ENCODE measurements around the gene APC2.
A peak's percentile ranks its signal among the peaks of the same experiment; 100 is the strongest.

The APC2 gene

DNA sequence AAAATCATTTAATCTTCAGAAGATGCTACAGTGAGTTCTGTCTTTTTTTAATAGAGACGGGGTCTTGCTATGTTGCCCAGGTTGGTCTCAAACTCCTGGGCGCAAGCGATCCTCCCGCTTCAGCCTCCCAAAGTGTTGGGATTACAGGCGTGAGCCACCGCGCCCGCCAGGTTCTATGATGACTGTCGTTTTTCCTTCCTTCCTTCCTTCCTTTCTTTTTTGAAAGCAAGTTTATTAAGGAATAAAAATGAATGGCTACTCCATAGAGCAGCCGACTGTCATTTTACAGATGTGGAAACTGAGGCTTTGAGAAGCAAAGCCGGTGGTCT, 48.1 kb upstream of the APC2 start:
- Histone ChIP-seq H3K27ac (ENCODE audit: low read depth, low read length) (no peak overlapping the region), H4K8ac (ENCODE audit: low read depth, low read length) (peak overlapping the region; percentile 93), H3K9me3 (ENCODE audit: insufficient read depth, low read depth, low read length) (peaks cover 5% of the 10 kb centered on the region), H3K27me3 (ENCODE audit: insufficient read depth, low read length) (no peaks in the 10 kb centered on the region), H3K9ac (ENCODE audit: low read length) (no peak overlapping the region), H3K36me3 (ENCODE audit: control insufficient read depth in 1 of 2, insufficient read depth in 2 of 2, low read length in 2 of 2) (no peaks in the 10 kb centered on the region), H3K4me1 (ENCODE audit: control insufficient read depth in 1 of 2, insufficient read depth in 2 of 2, low read length in 2 of 2) (peaks cover 9 to 11% of the 10 kb centered on the region in 2 experiments), H2BK120ac (ENCODE audit: insufficient read depth, low read length, poor library complexity) (no peak overlapping the region), H3K14ac (ENCODE audit: low read length) (no peak overlapping the region), H3K79me1 (ENCODE audit: low read length) (peaks cover 8% of the 10 kb centered on the region), H2AK5ac (ENCODE audit: low read length) (no peak overlapping the region), H3K18ac (ENCODE audit: low read length) (no peak overlapping the region), H4K12ac (ENCODE audit: low read depth, low read length) (no peak overlapping the region), H3K79me2 (ENCODE audit: control insufficient read depth, insufficient read depth, low read length, poor library complexity) (peaks cover 6% of the 10 kb centered on the region), H2BK12ac (ENCODE audit: low read length) (no peak overlapping the region), H2BK5ac (ENCODE audit: low read depth, low read length, poor library complexity) (no peak overlapping the region), H3K23ac (ENCODE audit: low read length) (no peak overlapping the region), H3K4me2 (ENCODE audit: low read length) (peak overlapping the region; percentile 82), H3K4me3 (ENCODE audit: low read depth, low read length) (no peak overlapping the region), H2AFZ (ENCODE audit: insufficient read depth, low read length, poor library complexity) (peak overlapping the region; percentile 99), H4K91ac (ENCODE audit: low read depth, low read length) (peak overlapping the region; percentile 61), H3K4ac (ENCODE audit: low read depth, low read length) (no peak overlapping the region)
- DNase-seq, result no peak
- WGBS (ENCODE audit: extremely low coverage, insufficient coverage, insufficient read length), result no CpG with 5 or more reads among the region's 11 CpGs

DNA sequence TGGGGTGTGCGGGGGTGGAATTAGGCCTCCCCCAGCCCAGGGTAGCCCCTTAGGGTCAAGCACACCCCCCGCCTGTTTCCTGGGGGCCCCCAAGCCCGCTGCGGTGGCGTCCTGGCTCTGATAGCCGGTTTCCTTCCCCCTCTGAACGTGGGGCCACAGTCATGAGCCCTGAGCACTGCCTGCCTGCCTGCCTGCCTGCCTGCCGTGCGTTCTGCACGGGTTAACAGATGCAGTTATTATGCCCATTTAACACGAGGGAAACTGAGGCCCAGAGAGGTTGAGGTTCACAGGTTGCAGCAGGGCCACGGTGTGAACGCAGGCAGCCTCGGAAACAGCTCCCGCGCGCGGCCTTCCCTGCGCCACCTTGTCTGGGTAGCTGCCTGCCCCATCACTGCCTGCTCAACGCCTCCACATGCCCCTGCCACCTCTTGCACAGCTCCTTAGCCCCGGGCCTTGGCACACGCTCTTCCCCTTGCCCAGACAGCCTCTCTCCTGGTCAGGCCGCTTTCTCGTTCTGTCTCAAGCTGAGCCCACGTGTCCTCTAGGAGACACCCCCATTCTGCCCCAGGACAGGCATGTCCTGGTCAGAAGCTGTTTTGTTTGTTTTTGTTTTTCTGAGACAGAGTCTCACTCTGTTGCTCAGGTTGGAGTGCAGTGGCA, 47.4 kb upstream of the APC2 start:
- Histone ChIP-seq H3K4me3 (ENCODE audit: low read depth, low read length) (no peak overlapping the region), H3K23ac (ENCODE audit: low read length) (no peak overlapping the region), H3K79me2 (ENCODE audit: control insufficient read depth, insufficient read depth, low read length, poor library complexity) (peaks cover 8% of the 10 kb centered on the region), H3K27me3 (ENCODE audit: insufficient read depth, low read length) (no peaks in the 10 kb centered on the region), H4K91ac (ENCODE audit: low read depth, low read length) (no peak overlapping the region), H3K18ac (ENCODE audit: low read length) (no peak overlapping the region), H2AK5ac (ENCODE audit: low read length) (peak overlapping the region; percentile 58), H3K4me1 (ENCODE audit: control insufficient read depth in 1 of 2, insufficient read depth in 2 of 2, low read length in 2 of 2) (peaks cover 9 to 11% of the 10 kb centered on the region in 2 experiments), H3K4ac (ENCODE audit: low read depth, low read length) (no peak overlapping the region), H3K4me2 (ENCODE audit: low read length) (no peak overlapping the region), H3K9ac (ENCODE audit: low read length) (no peak overlapping the region), H4K8ac (ENCODE audit: low read depth, low read length) (no peak overlapping the region), H3K36me3 (ENCODE audit: control insufficient read depth in 1 of 2, insufficient read depth in 2 of 2, low read length in 2 of 2) (no peaks in the 10 kb centered on the region), H2AFZ (ENCODE audit: insufficient read depth, low read length, poor library complexity) (no peak overlapping the region), H2BK5ac (ENCODE audit: low read depth, low read length, poor library complexity) (no peak overlapping the region), H3K27ac (ENCODE audit: low read depth, low read length) (no peak overlapping the region), H3K14ac (ENCODE audit: low read length) (no peak overlapping the region), H3K9me3 (ENCODE audit: insufficient read depth, low read depth, low read length) (peaks cover 5% of the 10 kb centered on the region), H2BK12ac (ENCODE audit: low read length) (no peak overlapping the region), H3K79me1 (ENCODE audit: low read length) (peaks cover 12% of the 10 kb centered on the region), H4K12ac (ENCODE audit: low read depth, low read length) (no peak overlapping the region), H2BK120ac (ENCODE audit: insufficient read depth, low read length, poor library complexity) (no peak overlapping the region)
- no peak for DNase-seq
- no CpG with 5 or more reads among the region's 25 CpGs for WGBS (ENCODE audit: extremely low coverage, insufficient coverage, insufficient read length)

DNA sequence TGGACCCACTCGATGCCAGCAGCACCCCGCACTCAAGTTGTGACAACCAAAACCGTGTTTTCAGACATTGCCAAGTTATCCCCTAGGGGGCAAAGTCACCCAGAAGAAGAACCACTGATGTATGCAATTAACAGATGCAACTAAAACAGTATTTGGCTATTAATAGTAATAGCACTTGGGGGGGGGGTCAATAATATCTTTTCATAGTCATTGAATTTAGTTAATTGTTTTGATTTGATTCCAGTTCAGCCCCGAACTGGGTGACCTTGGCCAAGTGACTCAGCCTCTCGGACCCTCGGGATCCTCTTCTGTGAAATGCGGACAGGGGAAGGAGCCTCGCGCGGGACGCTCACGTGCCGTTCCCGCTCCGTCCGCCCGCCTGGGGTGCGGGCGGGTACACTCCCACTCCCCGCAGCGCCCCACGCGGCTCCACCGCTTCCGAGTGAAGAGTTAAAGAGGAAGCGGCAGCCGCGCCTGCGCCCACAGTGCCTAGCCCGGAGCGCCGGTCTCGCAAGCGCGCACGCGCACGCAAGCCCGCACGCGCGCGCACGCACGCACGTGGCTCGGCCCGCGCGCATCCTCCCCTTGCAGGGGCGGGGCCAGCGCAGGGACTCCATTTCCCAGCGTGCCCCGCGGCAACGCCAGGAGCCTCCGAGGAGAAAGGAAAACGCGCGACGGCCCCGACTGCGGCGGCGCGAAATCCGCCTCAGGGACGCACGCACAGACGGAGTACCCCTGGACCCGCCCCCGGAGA, 43.0 kb upstream of the APC2 start:
- H4K91ac ChIP-seq (ENCODE audit: low read depth, low read length), result peak overlapping the region; percentile 85
- WGBS (ENCODE audit: extremely low coverage, insufficient coverage, insufficient read length), result no CpG with 5 or more reads among the region's 72 CpGs
- H3K9me3 ChIP-seq (ENCODE audit: insufficient read depth, low read depth, low read length), result peaks cover 6% of the 10 kb centered on the region
- peaks cover 22% of the 10 kb centered on the region in 2 experiments for H3K36me3 ChIP-seq (ENCODE audit: control insufficient read depth in 1 of 2, insufficient read depth in 2 of 2, low read length in 2 of 2)
- H3K79me2 ChIP-seq (ENCODE audit: control insufficient read depth, insufficient read depth, low read length, poor library complexity), result peaks cover 47% of the 10 kb centered on the region
- peak overlapping the region; percentile 90 for H3K18ac ChIP-seq (ENCODE audit: low read length)
- H3K4ac ChIP-seq (ENCODE audit: low read depth, low read length), result peak overlapping the region; percentile 81
- peak overlapping the region; percentile 63 for H2BK5ac ChIP-seq (ENCODE audit: low read depth, low read length, poor library complexity)
- peak overlapping the region; percentile 94 for H3K4me2 ChIP-seq (ENCODE audit: low read length)
- peak overlapping the region; percentile 42 for H3K27ac ChIP-seq (ENCODE audit: low read depth, low read length)
- peak overlapping the region; percentile 59 for H2BK120ac ChIP-seq (ENCODE audit: insufficient read depth, low read length, poor library complexity)
- peak overlapping the region; percentile 90 for H2AFZ ChIP-seq (ENCODE audit: insufficient read depth, low read length, poor library complexity)
- peak overlapping the region; percentile 87 for H3K4me3 ChIP-seq (ENCODE audit: low read depth, low read length)
- no peak overlapping the region for H3K23ac ChIP-seq (ENCODE audit: low read length)
- H4K12ac ChIP-seq (ENCODE audit: low read depth, low read length), result peak overlapping the region; percentile 90
- peak overlapping the region; percentile 83 for H3K14ac ChIP-seq (ENCODE audit: low read length)
- no peaks in the 10 kb centered on the region for H3K27me3 ChIP-seq (ENCODE audit: insufficient read depth, low read length)
- H3K9ac ChIP-seq (ENCODE audit: low read length), result peak overlapping the region; percentile 87
- H3K79me1 ChIP-seq (ENCODE audit: low read length), result peaks cover 18% of the 10 kb centered on the region
- H2AK5ac ChIP-seq (ENCODE audit: low read length), result no peak overlapping the region
- peak overlapping the region; percentile 94 for H4K8ac ChIP-seq (ENCODE audit: low read depth, low read length)
- DNase-seq, result peak; percentile 99 to 100
- H3K4me1 ChIP-seq (ENCODE audit: control insufficient read depth in 1 of 2, insufficient read depth in 2 of 2, low read length in 2 of 2), result peaks cover 28 to 30% of the 10 kb centered on the region in 2 experiments
- H2BK12ac ChIP-seq (ENCODE audit: low read length), result no peak overlapping the region

DNA sequence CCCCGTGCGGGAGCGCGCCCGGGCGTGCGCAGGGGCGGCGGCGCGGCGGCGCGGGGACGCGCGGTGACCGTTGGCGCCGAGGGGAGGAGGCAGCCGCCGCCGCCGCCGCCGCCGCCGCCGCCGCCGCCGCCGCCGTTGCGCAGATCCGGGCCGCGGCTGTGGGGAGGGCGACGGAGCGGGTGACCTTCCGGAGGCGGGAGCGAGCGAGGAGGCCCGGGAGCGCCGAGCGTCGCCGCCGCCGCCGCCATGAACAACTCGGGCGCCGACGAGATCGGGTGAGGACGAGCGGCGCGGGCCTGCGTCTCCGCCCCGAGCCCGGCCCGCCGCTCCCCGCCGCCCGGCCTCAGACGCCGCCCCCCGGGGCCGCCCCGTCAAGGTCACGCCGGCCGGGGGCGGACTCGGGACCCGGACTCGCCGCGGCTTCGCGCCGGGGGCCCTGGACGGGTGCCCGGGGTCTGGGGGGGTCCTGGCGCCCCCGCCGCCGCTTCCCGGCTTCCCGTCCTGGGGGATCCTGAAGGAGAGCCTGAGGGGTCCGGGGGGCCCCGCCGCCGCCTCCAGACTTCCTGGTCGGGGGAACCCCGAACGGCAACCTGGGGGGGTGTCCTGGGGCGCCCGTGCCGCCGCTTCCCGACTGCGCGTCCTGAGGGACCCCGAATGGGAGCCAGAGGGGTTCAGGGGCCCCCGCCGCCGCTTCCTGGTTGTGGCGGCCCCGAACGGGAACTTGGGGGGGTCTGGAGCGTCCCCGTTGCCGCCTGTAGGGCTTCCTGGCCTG, 42.2 kb upstream of the APC2 start, which contains the start of gene DAZAP1:
Gene DAZAP1 (plus strand): TSS at position 59 of the 772 bp plus-strand sequence. CDS start 188 bp downstream, at position 247.
- no CpG with 5 or more reads among the region's 121 CpGs for WGBS (ENCODE audit: extremely low coverage, insufficient coverage, insufficient read length)
- peak within 1 kb of the TSS; percentile 90 for H2AFZ ChIP-seq (ENCODE audit: insufficient read depth, low read length, poor library complexity)
- H3K4me3 ChIP-seq (ENCODE audit: low read depth, low read length), result peak within 1 kb of the TSS; percentile 87
- H2BK12ac ChIP-seq (ENCODE audit: low read length), result no peak within 1 kb of the TSS
- peaks cover 28 to 30% of the 10 kb centered on the region in 2 experiments for H3K4me1 ChIP-seq (ENCODE audit: control insufficient read depth in 1 of 2, insufficient read depth in 2 of 2, low read length in 2 of 2)
- H4K8ac ChIP-seq (ENCODE audit: low read depth, low read length), result peak within 1 kb of the TSS; percentile 94
- peaks cover 18% of the 10 kb centered on the region for H3K79me1 ChIP-seq (ENCODE audit: low read length)
- peak within 1 kb of the TSS; percentile 96 for H3K14ac ChIP-seq (ENCODE audit: low read length)
- peak within 1 kb of the TSS; percentile 94 for H3K4me2 ChIP-seq (ENCODE audit: low read length)
- H3K4ac ChIP-seq (ENCODE audit: low read depth, low read length), result peak within 1 kb of the TSS; percentile 96
- DNase-seq, result peak in 1 of 2 donors; percentile 55
- peak within 1 kb of the TSS; percentile 90 for H4K12ac ChIP-seq (ENCODE audit: low read depth, low read length)
- H4K91ac ChIP-seq (ENCODE audit: low read depth, low read length), result peak within 1 kb of the TSS; percentile 98
- H2BK120ac ChIP-seq (ENCODE audit: insufficient read depth, low read length, poor library complexity), result peak within 1 kb of the TSS; percentile 85
- peaks cover 29 to 30% of the 10 kb centered on the region in 2 experiments for H3K36me3 ChIP-seq (ENCODE audit: control insufficient read depth in 1 of 2, insufficient read depth in 2 of 2, low read length in 2 of 2)
- peak within 1 kb of the TSS; percentile 95 for H3K9ac ChIP-seq (ENCODE audit: low read length)
- peaks cover 55% of the 10 kb centered on the region for H3K79me2 ChIP-seq (ENCODE audit: control insufficient read depth, insufficient read depth, low read length, poor library complexity)
- H2AK5ac ChIP-seq (ENCODE audit: low read length), result peak within 1 kb of the TSS; percentile 98
- no peaks in the 10 kb centered on the region for H3K27me3 ChIP-seq (ENCODE audit: insufficient read depth, low read length)
- H3K23ac ChIP-seq (ENCODE audit: low read length), result no peak within 1 kb of the TSS
- peak within 1 kb of the TSS; percentile 90 for H3K18ac ChIP-seq (ENCODE audit: low read length)
- H3K27ac ChIP-seq (ENCODE audit: low read depth, low read length), result peak within 1 kb of the TSS; percentile 83
- peak within 1 kb of the TSS; percentile 96 for H2BK5ac ChIP-seq (ENCODE audit: low read depth, low read length, poor library complexity)
- H3K9me3 ChIP-seq (ENCODE audit: insufficient read depth, low read depth, low read length), result peaks cover 2% of the 10 kb centered on the region

Data from trophoblast cell (in vitro differentiated cells and primary cell).